ENCODE measurements around the gene TECPR2. TPM values are rescaled to one million over a fixed set of nuclear protein-coding genes. Genes with fewer than 3 reads are reported as not detected.

Gene TECPR2
- total and polyA plus RNA-seq, 2 of the 13 experiments (the other 11 are each of a cell fraction or from before 2014, with no cell fraction given) = 3.5 to 5.7 TPM

GRCh38 chr14:102524451-102525218 is 161.9 kb downstream of the TECPR2 start (continued):
- TF ChIP-seq THRA (CRISPR knock-in tag; IDR thresholded peaks at IDR 0.05; ENCODE audit: borderline replicate concordance) = peak; percentile 75; the same call in 1 of the 2 replicates
- peak; percentile 94 for TF ChIP-seq TAF1 (CRISPR knock-in tag; IDR thresholded peaks at IDR 0.05)
- TF ChIP-seq ATF1 (CRISPR knock-in tag; IDR thresholded peaks at IDR 0.05) = no peak
- peak; percentile 55; the same call in 1 of the 2 replicates for TF ChIP-seq ZNF232 (CRISPR knock-in tag; IDR thresholded peaks at IDR 0.05; ENCODE audit: borderline replicate concordance)
- no peak for TF ChIP-seq NFIB (CRISPR knock-in tag; IDR thresholded peaks at IDR 0.05; ENCODE audit: borderline replicate concordance)
- no peak for TF ChIP-seq CENPX (CRISPR knock-in tag; IDR thresholded peaks at IDR 0.05)
- TF ChIP-seq CEBPG (CRISPR knock-in tag; IDR thresholded peaks at IDR 0.05) = peak; percentile 19; the same call in 1 of the 2 replicates
- 0 out of 2 replicates have a peak, but pooled peaks have one; percentile 39 for TF ChIP-seq ZNF160 (CRISPR knock-in tag; IDR thresholded peaks at IDR 0.05)
- TF ChIP-seq ZFP36L2 (CRISPR knock-in tag; IDR thresholded peaks at IDR 0.05) = no peak
- no peak for TF ChIP-seq ZNF317 (CRISPR knock-in tag; IDR thresholded peaks at IDR 0.05)
- peak; percentile 48; the same call in 1 of the 2 replicates for TF ChIP-seq KDM5B (CRISPR knock-in tag; IDR thresholded peaks at IDR 0.05; ENCODE audit: borderline replicate concordance)
- no peak for TF ChIP-seq TRIM24 (CRISPR knock-in tag; IDR thresholded peaks at IDR 0.05)
- no peak for TF ChIP-seq MIXL1 (CRISPR knock-in tag; IDR thresholded peaks at IDR 0.05)
- peak; percentile 96 for TF ChIP-seq ZMYM4 (CRISPR knock-in tag; IDR thresholded peaks at IDR 0.05)
- no peak for TF ChIP-seq ZBTB21 (CRISPR knock-in tag; IDR thresholded peaks at IDR 0.05)
- no peak for TF ChIP-seq ZNF367 (CRISPR knock-in tag; IDR thresholded peaks at IDR 0.05; ENCODE audit: borderline replicate concordance)
- TF ChIP-seq NR2C2 (CRISPR knock-in tag; IDR thresholded peaks at IDR 0.05; ENCODE audit: borderline replicate concordance) = peak; percentile 33; the same call in 1 of the 2 replicates
- no peak for TF ChIP-seq E2F2 (CRISPR knock-in tag; IDR thresholded peaks at IDR 0.05; ENCODE audit: borderline replicate concordance)
- peak; percentile 73 for TF ChIP-seq SKI (IDR thresholded peaks at IDR 0.05; ENCODE audit: partially characterized antibody)
- TF ChIP-seq MXD1 (CRISPR knock-in tag; IDR thresholded peaks at IDR 0.05) = peak; percentile 45; the same call in 1 of the 2 replicates
- TF ChIP-seq ZNF34 (CRISPR knock-in tag; IDR thresholded peaks at IDR 0.05; ENCODE audit: borderline replicate concordance) = 0 out of 2 replicates have a peak, but pooled peaks have one; percentile 60
- no peak for TF ChIP-seq ZFP41 (CRISPR knock-in tag; IDR thresholded peaks at IDR 0.05; ENCODE audit: borderline replicate concordance)
- TF ChIP-seq ZNF850 (CRISPR knock-in tag; conservative IDR thresholded peaks at IDR 0.05) = no peak
- TF ChIP-seq SP1 (IDR thresholded peaks at IDR 0.05) = no peak
- peak; percentile 44; the same call in 1 of the 2 replicates for TF ChIP-seq SP1 (CRISPR knock-in tag; IDR thresholded peaks at IDR 0.05)
